HG03460 (cell line): ENCODE data around the gene BNC2.

ENCODE experiments used
- ATAC-seq: cut with Tn5 transposase; IDR thresholded peaks from one replicate; pipeline ENCODE4 v1.9.1; 2021; ENCODE audit not compliant: unreplicated experiment

BNC2 gene

DNA sequence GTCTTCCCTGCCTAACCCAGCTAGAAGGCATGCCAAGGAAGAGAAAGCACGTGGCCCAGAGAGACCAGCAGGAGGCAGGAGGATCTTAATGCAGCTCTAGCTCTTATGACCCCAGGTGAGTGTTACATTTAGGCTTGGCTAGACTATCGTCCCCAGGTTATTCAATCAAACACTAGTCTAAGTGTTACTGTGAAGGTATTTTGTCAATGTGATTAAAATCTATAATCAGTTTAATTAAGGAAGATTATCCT, 483.7 kb downstream of the BNC2 start:
- no peak for ATAC-seq

DNA sequence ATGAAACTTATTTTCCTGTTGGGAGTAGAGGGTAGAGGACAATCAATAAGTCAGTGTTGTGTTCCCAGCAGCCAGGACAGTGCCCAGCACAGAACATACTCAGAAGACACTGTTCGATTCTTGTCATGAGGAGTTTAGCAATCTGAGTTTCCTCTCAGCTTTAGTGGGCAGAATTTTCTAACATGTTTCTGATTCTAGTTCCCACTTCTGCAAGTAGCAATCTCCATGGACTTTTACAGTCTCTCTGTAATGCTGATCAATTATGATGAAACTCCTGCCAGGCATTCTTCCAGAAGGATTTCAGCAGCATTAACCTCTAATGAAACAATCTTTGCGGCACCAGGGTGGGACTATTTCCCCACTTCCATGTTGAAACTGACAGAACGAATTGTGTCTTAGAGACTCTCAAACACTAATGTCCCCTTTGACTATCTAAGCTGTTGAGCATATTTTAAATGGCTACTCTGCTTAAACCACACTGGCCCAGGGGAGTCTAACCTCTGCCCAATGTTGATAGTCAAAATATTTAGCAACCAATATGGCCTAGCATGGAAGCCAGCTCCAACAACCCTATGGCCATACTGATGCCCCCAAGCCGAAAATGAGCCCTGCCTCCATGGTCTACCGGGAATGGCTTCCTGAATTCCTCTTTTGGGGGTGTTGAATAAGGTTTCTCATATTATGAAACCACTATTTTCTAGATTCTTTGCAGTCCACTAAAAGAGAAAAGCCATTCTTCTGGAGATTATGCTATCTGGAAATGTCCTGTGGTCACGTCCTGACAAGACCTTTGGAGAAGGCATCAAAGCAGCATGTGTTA, 484.3 kb downstream of the BNC2 start:
- ATAC-seq = no peak

DNA sequence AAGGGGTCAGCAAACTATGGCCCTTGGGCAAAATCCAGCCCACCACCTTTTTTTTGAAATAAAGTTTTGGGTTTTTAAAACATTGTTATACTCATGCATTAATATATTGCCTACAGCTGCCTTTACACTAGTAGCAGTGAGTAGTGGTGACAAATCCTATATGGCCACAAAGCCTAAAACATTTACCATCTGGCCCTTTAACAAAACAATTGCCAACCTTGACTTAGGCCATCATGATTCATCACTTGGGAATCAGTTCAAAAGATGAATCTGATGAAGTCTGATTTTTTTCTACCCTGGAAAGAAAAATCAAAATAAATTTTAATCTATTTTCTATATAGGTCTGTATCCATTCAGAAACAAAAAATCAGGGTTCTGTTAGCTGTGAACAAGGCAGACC, 484.9 kb downstream of the BNC2 start:
- no peak for ATAC-seq

DNA sequence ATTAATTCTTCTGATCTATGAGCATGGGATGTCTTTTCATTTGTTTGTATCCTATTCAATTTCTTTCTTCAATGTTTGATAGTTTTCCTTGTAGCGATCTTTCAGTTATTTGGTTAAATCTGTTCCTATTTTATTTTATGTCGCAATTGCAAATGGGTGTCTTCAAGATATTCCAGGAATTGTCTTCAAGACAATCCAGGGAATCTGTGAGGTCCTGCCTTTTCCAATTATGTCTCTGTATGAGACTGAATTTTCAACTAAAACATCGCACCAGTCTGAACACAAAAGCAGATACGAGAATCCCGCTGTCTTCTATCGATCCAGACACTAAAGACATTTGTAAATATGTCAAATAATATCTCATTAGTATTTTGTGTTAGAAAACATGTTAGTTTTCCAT, 485.5 kb downstream of the BNC2 start:
- ATAC-seq = no peak

DNA sequence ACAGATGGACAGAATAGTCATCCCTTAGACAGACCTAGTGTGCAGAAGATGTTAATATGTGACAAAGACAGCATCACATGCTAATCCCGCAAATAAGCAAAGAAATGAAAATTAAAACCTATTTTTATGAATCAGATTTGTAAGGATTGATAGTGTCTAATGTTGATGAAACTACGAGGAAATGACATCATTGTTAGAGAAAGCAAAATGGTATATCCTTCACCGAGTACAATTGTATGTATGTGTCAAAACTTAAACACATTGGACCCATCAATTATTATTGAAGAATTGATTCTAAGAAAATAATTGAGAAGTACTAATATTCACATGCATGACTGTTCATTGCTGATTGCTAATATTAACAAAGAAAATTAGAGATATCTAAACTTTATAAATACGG, 493.2 kb downstream of the BNC2 start:
- ATAC-seq = no peak

DNA sequence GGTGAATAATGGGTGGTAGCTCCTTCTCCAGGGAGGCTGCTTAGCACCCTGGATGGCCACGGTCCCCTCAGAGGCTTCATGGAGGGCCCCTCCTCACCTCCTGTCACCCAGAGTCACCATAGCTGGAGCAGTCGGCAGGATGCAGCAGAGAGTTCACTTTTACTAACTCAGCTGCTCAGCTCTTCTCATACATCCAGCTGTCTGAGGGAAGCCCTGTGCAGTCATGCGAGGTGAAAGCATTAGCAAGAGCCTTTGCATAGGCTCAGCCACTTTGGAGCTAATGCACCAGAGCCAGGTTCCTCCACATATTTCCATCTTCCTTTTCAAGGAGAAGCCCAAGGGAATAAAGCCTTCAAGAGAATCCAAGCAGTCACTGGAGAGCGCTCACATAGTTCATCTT, 499.2 kb downstream of the BNC2 start:
- no peak for ATAC-seq

DNA sequence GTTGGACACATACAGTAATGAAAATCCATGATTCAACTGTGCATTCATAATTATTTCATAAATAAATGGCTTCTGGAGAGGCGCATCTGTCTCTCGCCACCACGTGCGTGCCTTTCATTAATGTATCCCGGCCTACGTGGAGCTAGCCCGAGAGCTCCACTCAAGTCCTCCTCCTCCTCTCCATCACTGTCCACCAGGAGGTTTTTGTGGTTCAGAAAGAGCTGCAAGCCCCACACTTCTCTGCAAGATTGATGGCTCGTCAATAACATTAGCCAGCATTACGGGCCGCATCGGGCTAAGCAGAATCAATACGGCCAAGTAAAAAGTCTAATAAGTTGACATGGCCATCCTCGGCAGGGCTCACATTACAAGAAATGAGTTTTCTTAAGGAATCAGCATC, 499.8 kb downstream of the BNC2 start:
- ATAC-seq = no peak

DNA sequence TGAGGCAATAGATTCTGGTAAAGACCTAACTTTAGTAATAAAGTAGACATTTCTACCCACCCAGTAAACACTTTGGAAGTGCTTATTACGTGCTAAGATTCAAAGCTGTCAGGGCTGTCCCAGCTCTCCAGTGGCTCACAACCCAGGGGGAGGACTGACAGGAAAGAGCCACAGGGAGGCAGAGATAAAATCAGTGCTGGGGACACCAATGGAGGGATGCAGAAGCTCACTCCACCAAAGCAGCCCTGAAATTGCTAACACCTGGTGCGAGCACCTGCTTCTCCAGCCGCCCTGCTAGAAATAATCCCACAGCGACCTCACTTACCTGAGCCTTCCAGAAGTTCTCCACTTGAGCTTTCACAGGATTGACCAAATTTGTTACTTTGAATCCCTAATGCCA, 501.0 kb downstream of the BNC2 start:
- no peak for ATAC-seq

DNA sequence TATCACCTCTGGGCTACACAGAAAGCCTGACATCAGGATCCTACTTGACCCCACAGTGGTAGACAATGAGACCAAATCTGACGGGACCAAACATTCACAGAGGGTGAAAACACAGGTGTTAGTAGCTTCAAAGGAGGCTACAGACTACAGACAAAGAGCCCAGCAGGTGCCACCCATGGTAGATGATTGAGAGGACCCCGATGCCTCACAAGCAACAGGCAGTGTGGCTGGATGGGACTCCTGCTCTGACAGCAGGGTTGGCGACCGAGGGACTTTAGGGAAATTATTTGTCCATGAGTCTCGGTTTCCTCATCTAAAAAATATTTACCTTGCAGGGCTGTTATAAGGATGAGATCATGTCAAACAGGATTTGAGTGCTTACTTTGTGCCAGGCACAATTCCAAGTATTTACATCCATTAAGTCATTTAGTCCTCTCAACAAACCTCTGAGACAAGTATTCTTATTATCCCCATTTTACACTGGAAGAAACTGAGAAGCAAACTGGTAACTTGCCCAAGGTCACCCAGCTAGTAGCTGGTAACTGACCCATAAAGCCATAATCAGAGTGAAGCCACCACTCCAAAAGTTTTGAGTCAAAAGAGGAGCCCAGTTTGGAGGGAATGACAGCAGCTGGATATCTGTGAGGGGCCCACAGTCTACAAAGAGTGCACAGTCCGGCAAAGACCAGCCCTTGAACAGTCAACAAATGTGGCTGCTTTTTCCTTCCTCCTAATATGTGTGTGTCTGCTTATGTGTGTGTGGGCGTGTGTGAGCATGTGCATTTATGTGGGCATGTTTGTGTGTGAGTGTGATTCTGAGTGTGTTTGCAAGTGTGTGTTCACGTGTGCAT, 502.0 kb downstream of the BNC2 start:
- ATAC-seq = no peak

DNA sequence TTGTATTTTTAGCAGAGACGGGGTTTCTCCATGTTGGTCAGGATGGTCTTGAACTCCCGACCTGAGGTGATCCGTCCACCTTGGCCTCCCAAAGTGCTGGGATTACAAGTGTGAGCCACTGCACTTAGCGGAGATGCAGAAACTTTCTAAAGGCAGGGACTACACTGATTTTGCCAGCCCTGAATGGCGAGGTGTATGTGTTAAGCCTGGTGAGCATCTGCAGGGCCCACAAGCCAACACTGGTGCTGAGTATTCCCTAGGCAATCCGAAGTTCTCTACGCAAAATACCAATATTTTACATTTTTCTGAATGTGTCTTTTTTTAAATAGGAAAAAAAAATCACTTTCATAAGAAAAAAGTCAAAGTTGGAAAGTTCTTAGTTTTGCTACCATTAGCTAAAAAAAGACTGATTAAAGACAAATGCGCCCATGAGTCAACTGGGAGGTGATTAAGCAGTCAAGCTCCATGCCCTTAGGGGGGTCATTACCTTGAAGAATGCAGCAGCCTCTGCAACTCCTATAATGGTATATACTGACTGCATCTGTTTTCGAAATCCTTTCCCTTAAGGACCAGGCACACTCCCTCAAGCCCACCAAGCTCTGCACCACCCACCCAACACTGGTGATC, 502.8 kb downstream of the BNC2 start:
- ATAC-seq = no peak

DNA sequence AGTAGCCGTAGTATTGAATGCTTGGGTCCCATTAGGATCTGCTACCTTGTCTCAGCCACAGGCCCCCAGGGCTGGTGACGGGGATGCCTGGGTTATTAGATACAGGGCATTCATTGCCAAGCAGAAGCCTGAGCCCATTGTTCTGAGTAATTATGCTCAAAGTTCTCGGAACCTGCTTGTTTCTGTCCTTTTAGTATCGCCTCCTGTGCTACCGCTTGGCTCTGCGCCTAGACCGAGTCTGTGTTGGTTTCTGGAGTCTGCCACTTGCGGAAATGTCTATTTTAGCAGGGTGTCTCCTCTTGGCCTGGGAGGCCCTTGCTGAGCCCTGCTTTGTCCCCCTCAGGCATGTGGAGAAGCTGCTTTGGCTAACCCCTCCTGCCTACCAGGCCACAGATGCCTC, 506.1 kb downstream of the BNC2 start:
- no peak for ATAC-seq

DNA sequence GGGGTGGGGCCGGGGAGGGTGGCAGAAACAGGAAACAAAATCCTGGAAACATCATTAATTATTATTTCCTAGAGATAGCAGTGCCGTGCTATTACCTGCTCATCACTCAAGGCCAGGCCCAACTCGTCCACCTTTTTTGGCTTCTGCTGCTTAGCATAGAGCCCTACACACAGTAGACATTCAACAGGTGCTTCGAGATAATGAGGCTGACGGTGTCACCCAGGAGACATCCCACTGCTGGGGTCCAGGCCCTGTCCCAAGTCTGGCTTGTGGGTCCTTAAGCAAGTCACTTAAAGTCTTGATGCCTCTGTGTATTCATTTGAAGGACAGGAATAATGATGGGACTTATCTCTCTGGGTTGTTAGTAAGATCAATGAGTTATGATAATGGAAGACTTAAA, 506.6 kb downstream of the BNC2 start:
- ATAC-seq = no peak

DNA sequence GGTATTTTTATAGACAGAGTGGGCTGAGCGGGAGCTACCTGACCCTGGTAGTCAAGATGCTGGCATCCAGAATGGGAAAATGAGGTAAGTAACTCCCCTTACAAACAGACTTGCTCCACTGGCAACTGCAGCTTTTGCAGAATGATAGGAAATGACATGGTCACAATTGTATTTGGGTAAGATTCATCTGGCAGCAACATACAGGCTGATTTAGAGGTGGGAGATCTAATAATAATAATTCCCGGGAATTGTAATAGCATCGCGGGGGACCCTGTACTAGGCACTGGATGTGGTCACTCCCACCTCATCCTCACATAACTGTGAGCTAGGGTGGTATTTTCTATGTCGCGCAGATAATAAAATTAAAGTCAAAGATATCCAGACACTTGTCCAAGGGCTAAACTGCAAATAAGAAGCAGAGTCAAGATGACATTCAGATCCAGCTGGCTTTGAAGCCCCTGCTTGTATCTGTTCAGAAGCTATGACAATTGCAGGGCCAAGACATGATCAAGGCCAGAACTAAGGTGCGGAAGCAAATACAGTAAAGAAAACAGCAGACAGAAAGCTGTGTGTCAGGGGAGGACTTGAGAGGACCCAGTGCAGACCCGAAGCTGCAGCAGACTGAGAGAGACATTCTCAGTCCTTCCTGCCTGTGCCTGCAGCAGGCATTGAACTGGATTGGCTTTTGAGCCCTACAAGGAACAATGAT, 507.2 kb downstream of the BNC2 start:
- ATAC-seq = no peak

DNA sequence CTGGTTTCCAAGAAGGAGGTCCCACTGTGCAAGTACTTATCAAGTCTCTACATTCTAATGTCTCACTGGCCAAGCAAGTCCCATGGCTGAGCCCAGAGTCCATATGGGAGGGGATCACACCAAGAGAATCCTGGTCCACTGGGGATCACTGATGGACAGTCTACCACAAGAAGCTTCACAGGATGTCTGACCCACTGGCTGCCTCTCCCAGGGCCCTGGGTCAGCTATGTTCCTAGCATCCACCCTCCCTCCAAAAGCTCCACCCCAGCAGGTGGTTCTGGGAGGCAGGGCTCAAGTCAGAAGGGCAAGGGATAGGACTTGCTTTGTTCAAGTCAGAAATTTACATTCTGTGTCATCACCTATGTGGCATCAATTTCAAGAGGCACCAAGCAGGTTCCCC, 508.5 kb downstream of the BNC2 start:
- no peak for ATAC-seq

DNA sequence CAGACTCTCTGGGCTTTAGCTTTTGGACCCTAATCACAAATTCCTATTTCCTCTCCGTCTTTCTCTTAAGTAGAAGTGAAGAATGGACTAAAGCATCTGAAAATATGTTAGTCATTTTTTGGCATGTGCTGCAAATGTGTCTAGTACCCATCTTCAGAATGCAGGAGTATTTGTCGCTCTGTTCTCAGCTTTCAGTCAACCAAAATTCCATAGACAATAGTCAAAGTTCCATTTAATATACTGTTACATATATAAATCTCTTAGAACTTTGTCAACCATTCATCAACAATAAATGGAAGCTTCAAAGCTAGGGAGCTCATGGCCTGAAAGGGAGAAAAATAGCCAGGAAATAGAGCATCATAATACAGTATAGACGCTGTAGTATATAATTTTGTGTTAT, 509.4 kb downstream of the BNC2 start:
- ATAC-seq = no peak

DNA sequence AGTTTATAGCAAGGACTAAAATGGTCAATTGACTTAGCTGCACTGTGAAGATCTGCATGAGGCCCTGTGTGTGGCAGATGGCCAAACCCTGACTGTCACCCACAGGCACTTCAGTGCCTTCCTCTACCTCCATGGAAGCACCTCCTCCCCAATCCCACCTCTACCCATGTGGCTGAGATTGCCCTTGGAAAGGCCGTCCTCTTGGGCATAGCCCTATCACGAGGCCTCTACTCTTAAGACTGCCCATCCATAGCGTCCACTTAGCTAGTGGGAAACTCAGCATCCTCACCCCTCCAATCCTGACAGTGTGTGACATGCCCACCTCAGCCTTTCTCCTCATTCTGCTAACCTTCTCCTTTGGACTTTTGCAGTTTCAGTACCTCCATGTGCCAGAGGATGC, 510.2 kb downstream of the BNC2 start:
- no peak for ATAC-seq
